OCI-M2 (cell line): ENCODE measurements around the gene ABAT.
A peak's percentile ranks its signal among the peaks of the same experiment; 100 is the strongest.
"Not testable (repeated sequence)": the region's sequence is repeated elsewhere in the genome, so short reads cannot be mapped to it uniquely, and the experiment has no call there.

ENCODE experiments used
- DNase-seq: peaks from one replicate; lab custom pipeline; 2025; ENCODE audit not compliant: unreplicated experiment; lab: John Stamatoyannopoulos, UW

The ABAT gene

GRCh38 chr16:8775359-8775758 is 100.9 kb downstream of the ABAT start:
- no peak for DNase-seq

GRCh38 chr16:8776129-8776584 is 101.7 kb downstream of the ABAT start:
- no peak for DNase-seq

GRCh38 chr16:8777217-8777616 is 102.8 kb downstream of the ABAT start:
- DNase-seq, result no peak

DNA sequence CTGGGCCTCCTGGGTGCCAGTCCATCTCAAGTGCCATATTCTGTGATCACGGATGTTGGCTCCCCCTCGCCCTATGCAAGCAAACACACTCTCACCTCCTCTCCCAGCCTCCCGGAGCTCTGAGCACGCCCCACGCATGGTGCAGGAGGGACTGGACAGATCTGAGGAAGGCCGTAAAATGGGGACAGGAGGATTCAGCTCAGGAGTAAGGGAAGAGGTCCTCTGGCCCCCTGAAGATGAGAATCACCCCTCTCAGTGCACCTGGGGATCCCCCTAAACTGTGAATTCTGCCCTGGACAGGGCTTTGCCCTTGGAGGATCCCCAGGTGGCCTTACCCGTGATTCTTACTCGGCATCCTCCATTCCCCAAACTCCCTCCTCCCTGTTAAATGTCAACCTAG is 107.4 kb downstream of the ABAT start:
- no peak for DNase-seq

GRCh38 chr16:8782673-8783072 is 108.3 kb downstream of the ABAT start:
- DNase-seq, result no peak

GRCh38 chr16:8785408-8785807 is 111.0 kb downstream of the ABAT start:
- DNase-seq, result no peak

- not testable (repeated sequence) for DNase-seq
These were observed 111.9 kb downstream of the ABAT start for GRCh38 chr16:8786316-8786715.

DNA sequence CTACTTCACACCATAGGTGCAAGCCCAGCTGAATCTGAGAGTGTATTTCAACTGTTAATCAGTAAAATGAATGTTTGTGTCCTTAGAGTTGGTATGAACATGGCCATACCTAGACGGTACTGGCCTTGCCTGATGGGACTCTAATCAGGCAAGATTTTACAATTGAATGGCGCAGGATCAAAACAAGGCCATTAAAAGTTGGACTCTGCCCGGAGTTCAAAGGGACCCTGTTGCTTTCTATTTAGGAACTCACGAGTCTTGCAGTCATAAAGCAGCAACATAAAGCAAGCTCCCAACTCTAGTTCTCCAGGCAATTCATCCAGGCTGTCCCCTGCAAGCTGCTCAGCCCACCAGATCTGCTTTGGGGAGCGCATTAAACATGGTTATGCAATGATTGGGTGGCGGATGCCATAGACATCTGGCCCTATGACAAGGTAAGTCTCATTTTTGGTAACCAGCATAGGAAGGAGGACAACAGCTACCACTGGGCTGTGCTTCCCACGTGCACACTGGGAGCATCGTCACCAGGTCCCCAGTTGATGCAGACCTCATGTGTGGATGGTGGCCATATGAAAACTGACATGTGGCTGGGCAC is 114.3 kb downstream of the ABAT start:
- no peak for DNase-seq

DNA sequence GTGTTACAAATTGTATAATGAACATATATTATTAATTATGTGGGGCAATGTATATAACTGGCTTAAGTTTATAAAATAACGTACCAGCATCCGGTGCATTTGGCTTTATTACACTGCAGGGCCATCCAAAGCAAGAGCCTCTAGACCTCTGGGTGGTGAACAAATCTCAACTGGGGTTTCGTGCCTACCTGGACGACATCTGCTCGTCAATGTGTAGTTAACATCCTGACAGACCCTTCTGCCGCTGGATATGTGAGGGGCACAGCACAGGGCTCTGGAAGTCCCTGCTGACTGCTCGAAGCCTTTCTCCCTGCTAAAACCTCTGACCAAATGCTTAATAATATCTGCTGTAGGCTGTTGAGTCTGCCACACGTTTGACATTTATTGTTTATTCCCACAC is 120.7 kb downstream of the ABAT start:
- DNase-seq, result no peak

DNA sequence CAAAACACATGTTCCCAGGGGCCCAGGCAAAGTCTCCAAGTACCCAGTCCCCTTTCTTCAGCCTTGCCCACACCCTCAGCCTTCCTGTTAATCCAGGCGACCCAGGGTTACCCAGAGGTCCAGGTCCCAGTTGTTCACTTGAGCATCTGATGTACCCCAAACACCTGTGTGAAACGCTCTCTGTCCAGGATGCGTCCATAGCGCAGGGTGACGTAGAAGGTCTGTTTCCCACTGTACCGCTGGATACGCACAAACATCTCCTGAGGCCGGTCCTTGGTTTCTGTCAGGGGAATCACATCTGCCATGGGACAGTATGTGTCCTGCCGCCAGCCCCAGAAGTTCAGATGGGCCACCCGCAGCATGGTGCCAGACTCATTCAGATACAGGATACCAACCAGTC is 121.4 kb downstream of the ABAT start:
- no peak for DNase-seq

GRCh38 chr16:8796469-8797363 is 122.3 kb downstream of the ABAT start:
- no peak for DNase-seq

- peak; percentile 74 for DNase-seq
These were observed 123.2 kb downstream of the ABAT start, which contains the start of the genes PMM2 and TMEM186 for GRCh38 chr16:8797364-8798173. TSS of gene PMM2 (plus strand) at chr16:8797839. CDS start at chr16:8797883, 44 bp downstream. TSS of gene TMEM186 (minus strand) at chr16:8797639. CDS start at chr16:8797614, 25 bp downstream.

GRCh38 chr16:8798174-8798527 is 123.7 kb downstream of the ABAT start:
- DNase-seq, result no peak

- DNase-seq, result no peak
These were observed 124.2 kb downstream of the ABAT start for GRCh38 chr16:8798535-8799157.

DNA sequence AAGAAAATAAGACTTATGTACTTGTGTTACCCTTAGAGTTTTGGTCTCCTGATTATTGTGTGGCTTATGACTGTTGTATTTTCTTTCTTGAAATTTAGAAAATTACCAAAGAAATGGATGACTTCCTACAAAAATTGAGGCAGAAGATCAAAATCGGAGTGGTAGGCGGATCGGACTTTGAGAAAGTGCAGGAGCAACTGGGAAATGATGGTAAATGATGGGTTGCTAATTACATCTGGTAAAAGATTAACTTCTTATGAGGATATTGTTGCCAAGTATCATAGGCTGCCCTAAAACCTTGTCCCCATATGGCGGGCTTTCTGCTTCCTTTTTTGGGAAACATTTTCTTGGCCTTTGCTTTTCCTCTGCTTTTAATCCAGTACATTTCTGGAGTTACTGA is 127.3 kb downstream of the ABAT start:
- no peak for DNase-seq

DNA sequence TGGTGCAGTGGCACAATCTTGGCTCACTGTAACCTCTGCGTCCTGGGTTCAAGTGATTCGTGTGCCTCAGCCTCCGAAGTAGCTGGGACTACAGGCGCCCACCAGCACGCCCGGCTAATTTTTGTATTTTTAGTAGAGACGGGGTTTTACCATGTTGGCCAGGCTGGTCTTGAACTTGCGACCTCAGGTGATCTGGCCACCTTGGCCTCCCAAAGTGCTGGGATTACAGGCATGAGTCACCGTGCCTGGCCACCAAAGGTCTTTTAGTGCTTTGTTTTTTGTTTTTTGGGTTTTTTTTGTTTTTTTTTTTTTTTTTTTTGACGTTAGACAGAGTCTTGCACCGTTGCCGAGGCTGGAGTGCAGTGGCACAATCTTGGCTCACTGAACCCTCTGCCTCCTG is 129.3 kb downstream of the ABAT start:
- not testable (repeated sequence) for DNase-seq

GRCh38 chr16:8804313-8804712 is 129.9 kb downstream of the ABAT start:
- no peak for DNase-seq

DNA sequence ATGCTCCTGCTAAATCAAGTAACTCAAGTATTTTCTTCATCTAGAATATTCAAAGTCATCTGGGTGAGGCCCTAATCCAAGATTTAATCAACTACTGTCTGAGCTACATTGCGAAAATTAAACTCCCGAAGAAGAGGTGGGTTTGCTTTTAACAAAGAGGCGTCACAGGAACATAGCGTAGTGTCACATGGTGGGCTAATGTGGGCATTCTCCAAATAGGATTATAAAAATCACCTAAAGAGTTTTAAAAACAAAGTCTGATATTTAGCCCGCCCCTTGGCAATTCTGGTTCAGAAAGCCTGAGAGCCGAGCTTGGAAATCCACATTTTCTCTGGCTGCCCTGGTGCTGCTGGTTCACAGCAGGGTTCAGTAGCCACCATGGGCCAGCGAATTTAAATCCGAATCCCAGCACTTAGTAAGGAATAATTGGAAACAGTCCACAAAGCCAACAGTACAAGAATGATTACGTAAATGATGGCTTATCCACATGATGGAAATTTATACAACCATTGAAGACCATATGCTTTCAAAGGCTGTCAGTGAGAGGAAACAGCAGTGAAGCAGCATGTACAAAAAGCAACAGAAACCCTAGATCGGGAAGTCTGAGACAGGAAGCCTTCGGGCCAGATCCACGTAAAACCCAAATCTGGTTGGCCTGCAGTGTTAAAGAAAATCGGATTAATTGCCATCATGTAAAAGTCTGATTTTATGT is 132.0 kb downstream of the ABAT start:
- no peak for DNase-seq

DNA sequence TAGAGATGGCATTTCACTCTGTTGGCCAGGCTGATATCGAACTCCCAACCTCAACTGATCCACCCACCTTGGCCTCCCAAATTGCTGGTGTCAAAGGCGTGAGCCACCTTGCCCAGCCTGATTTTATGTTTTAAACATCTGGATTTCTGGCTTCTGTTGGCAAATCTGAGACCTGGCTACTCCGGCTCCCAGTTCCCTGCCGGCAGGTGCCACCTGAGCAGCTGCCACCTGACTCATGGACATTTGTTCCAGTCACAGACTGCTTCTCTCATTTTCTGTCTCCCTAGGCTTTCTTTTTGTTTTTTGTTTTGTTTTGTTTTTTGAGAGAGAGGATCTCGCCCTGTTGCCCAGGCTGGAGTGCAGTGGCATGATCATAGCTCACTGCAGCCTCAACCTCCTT is 132.8 kb downstream of the ABAT start:
- DNase-seq, result no peak

DNA sequence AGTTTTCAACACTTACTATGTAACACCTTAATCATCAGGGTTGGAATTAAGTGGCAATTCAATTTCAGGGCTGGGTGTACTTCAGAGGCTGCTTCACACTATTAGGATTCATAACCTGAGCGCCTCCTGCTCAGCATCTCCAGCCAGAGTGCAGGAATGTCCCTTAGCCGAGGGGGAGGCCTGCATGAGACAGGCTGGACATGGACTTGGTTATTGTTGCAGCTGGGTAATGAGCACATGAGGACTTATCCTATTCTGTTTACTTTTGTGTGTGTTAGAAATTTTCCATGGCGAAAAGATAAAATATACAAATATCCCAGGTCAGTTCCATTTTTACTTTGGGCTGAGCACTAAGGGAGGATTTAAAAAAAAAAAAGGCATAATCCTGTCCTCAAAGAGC is 133.6 kb downstream of the ABAT start:
- DNase-seq, result no peak
